Astrocyte (in vitro differentiated cells and primary cell): Measurements from ENCODE around the gene LENG1.

Experiments used
- CTCF ChIP-seq: IDR thresholded peaks from 2 replicates; pipeline ENCODE4 v1.5.1; 2011; ENCODE audit warnings: low read depth, mild to moderate bottlenecking, inconsistent platforms, low read length, moderate library complexity; ENCODE audit not compliant: insufficient read depth
- EZH2 ChIP-seq: IDR thresholded peaks from 2 replicates; pipeline ENCODE4 v1.6.1; 2012; ENCODE audit warnings: mild to moderate bottlenecking, low read length, inconsistent platforms; ENCODE audit not compliant: insufficient read depth

GRCh38 chr19:54105796-54106195 is 53.7 kb downstream of the LENG1 start:
- TF ChIP-seq CTCF (no peak), EZH2 (no peak)
